Transverse colon (tissue), 4 donors: ENCODE measurements around the gene CAAP1. TPM values are rescaled to one million over a fixed set of nuclear protein-coding genes. Genes with fewer than 3 reads are reported as not detected.
"Not testable (repeated sequence)": the region's sequence is repeated elsewhere in the genome, so short reads cannot be mapped to it uniquely, and the experiment has no call there.

Source experiments
- DNase-seq: peaks from one replicate; pipeline ENCODE4 v3.0.0-alpha.2; 2019
- H3K27ac ChIP-seq, 4 donors: fragments of 200-600 bp; sonication (generic); 2 replicates each; pipeline ENCODE4 v1.5.1; 2016 to 2018; ENCODE audit warnings: inconsistent platforms in 4 of 4
- H3K27me3 ChIP-seq: fragments of 200-600 bp; sonication (generic); 2 replicates; pipeline ENCODE4 v1.5.1; 2017; ENCODE audit warnings: inconsistent platforms
- H3K36me3 ChIP-seq, 4 donors: fragments of 200-600 bp; sonication (generic); 2 replicates each; pipeline ENCODE4 v1.5.1; 2017 to 2019; ENCODE audit warnings: inconsistent platforms in 4 of 4
- H3K4me1 ChIP-seq, 4 donors: fragments of 200-600 bp; sonication (generic); 2 replicates each; pipeline ENCODE4 v1.5.1; 2017 to 2020; ENCODE audit warnings: inconsistent platforms in 4 of 4
- H3K4me3 ChIP-seq, 4 donors: fragments of 200-600 bp; sonication (generic); 1 replicate in 1 of 4; 2 replicates in 3 of 4; pipeline versions ENCODE4 v1.5.1 to v1.6.1; 2017 to 2019; ENCODE audit warnings: inconsistent platforms in 4 of 4
- H3K9me3 ChIP-seq, 2 donors: fragments of 200-600 bp; sonication (generic); 2 replicates each; pipeline ENCODE4 v1.5.1; 2017 to 2019; ENCODE audit warnings: inconsistent platforms in 2 of 2
- EP300 ChIP-seq: sonication (generic); formaldehyde crosslinking; IDR thresholded peaks from one replicate; pipeline ENCODE4 v1.6.1; 2017; ENCODE audit warnings: antibody characterized with exemption, low read depth
- POLR2A ChIP-seq: fragments of 450-650 bp; IDR thresholded peaks from one replicate; pipeline ENCODE4 v1.6.1; 2016; ENCODE audit warnings: antibody characterized with exemption, mild to moderate bottlenecking, moderate library complexity
- POLR2AphosphoS5 ChIP-seq, 3 donors: sonication (generic); formaldehyde crosslinking; IDR thresholded peaks; one replicate each; pipeline ENCODE4 v1.6.1; 2016; ENCODE audit warnings: antibody characterized with exemption in 3 of 3
- WGBS, 2 donors: methylation state at CpG; one replicate each; pipeline ENCODE4 v1.1.5; 2018; ENCODE audit warnings: low coverage in 1 of 2; 5-methylcytosine and 5-hydroxymethylcytosine counted together
- in situ Hi-C, 4 donors: fragments of 200-750 bp; cut with MboI; loops; one replicate each; pipeline versions ENCODE4 v1.15.0 to v1.15.1; 2017; ENCODE audit warnings: low sequenced_read_pairs in 3 of 4, low pct_ligation_motif_present in 1 of 4, low pct_unique_long_range_greater_than_20kb in 1 of 4
- intact Hi-C: fragments of 100-400 bp; cut with DNase I; formaldehyde crosslinking; loops from one replicate; pipeline ENCODE4 v1.15.1; 2023; ENCODE audit warnings: low total_unique reads
- total RNA-seq, 4 donors: library from RNA; depleted of rRNA; stranded (reverse); fragments of >200 nt; gene quantifications; one replicate each; pipeline ENCODE4 v1.1.0, GENCODE V29; 2016
- TF ChIP-seq, protein P1 (sequence below), 5 experiments: fragments of 200-600 bp in 3 of 5; fragments of 450-650 bp in 2 of 5; sonication (generic) in 3 of 5; IDR thresholded peaks; 1 replicate in 2 of 5; 2 replicates in 3 of 5; pipeline ENCODE4 v1.5.1; 2016 to 2017; ENCODE audit warnings: antibody characterized with exemption in 5 of 5, inconsistent platforms in 3 of 5, mild to moderate bottlenecking in 2 of 5, moderate library complexity in 1 of 5

The CAAP1 gene
- total RNA-seq, 4 donors from 2014 or later, result 27.3 to 103 (median 40.3) TPM

DNA sequence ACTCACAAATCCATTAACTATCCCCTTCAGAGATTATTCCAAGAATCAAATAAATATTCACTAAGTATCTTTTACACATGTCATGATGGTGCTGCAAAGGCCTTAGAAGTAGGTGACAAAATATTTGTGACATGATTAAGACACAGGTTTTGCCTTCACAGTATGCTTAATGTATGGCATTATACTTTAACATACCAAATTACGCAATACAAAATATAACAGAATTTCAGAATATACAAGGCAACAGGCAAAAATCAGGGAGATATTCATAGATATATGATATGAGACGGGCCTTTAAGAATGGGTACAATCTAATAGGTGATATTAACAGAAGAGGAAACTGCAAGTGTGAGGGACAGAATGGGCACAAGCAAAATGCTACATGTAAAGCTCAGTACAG lies 41.6 kb downstream of the CAAP1 start:
- TF ChIP-seq POLR2A (no peak), POLR2AphosphoS5 (IDR thresholded peaks at IDR 0.05) (no peak)
- Histone ChIP-seq H3K36me3 (peaks cover 0 to 56% (median 12%) of the 10 kb centered on the region in 4 donors), H3K27me3 (no peaks in the 10 kb centered on the region), H3K9me3 (no peaks in the 10 kb centered on the region), H3K4me3 (no peak overlapping the region), H3K4me1 (no peaks in the 10 kb centered on the region), H3K27ac (no peak overlapping the region)
- no peak for DNase-seq
- 93% methylated on average over 2 of the region's 2 CpGs for WGBS, 2 donors
- in situ Hi-C loops, result loop anchor here in 2 of 4 donors (10.0 to 25.0 kb wide), 2 partner anchors 89 to 116 kb away; no protein-coding TSS in a partner anchor
- intact Hi-C loops, result no loop called here

GRCh38 chr9:26833792-26834191 lies 58.8 kb downstream of the CAAP1 start:
- in situ Hi-C loops (no loop called here), intact Hi-C loops (no loop called here)
- H3K27me3 ChIP-seq, result no peaks in the 10 kb centered on the region
- no peak overlapping the region for H3K4me3 ChIP-seq
- no peak for TF ChIP-seq POLR2A
- TF ChIP-seq, protein P1, sequence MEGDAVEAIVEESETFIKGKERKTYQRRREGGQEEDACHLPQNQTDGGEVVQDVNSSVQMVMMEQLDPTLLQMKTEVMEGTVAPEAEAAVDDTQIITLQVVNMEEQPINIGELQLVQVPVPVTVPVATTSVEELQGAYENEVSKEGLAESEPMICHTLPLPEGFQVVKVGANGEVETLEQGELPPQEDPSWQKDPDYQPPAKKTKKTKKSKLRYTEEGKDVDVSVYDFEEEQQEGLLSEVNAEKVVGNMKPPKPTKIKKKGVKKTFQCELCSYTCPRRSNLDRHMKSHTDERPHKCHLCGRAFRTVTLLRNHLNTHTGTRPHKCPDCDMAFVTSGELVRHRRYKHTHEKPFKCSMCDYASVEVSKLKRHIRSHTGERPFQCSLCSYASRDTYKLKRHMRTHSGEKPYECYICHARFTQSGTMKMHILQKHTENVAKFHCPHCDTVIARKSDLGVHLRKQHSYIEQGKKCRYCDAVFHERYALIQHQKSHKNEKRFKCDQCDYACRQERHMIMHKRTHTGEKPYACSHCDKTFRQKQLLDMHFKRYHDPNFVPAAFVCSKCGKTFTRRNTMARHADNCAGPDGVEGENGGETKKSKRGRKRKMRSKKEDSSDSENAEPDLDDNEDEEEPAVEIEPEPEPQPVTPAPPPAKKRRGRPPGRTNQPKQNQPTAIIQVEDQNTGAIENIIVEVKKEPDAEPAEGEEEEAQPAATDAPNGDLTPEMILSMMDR (IDR thresholded peaks at IDR 0.05), result no peak
- no peak for TF ChIP-seq EP300
- TF ChIP-seq POLR2AphosphoS5 (IDR thresholded peaks at IDR 0.05), result no peak
- H3K36me3 ChIP-seq, result peaks cover 0 to 10% (median 0%) of the 10 kb centered on the region in 4 donors
- H3K27ac ChIP-seq, result no peak overlapping the region
- no peaks in the 10 kb centered on the region for H3K4me1 ChIP-seq
- no peak for DNase-seq
- no peaks in the 10 kb centered on the region for H3K9me3 ChIP-seq
- 34 to 71% methylated on average over 1 to 6 of the region's 6 CpGs for WGBS, 2 donors

DNA sequence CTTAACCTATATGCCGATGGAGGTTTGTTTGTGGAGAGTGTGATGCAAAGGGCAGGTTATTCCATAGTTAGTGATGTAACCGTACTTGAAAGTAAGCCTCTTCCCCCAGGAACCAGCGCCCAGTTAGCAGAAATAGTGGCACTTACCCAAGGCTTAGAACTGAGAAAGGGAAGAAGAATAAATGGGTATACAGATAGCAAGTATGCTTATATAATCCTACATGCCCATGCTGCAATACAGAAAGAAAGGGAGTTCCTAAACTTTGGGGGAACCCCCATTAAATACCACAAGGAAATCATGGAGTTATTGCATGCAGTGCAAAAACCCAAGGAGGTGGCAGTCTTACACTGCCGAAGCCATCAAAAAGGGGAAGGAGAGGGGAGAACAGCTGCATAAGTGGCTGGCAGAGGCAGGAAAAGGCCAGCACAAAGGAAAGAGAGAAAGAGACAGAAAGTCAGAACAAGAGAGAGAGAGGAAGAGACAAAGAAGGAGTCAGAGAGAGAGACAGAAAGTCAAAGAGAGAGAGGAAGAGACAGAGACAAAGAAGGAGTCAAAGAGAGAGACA lies 64.1 kb downstream of the CAAP1 start:
- H3K4me1 ChIP-seq, H3K27me3 ChIP-seq, H3K27ac ChIP-seq, intact Hi-C loops, H3K9me3 ChIP-seq, H3K4me3 ChIP-seq, H3K36me3 ChIP-seq, in situ Hi-C loops, DNase-seq: not testable (repeated sequence)
- WGBS, 2 donors, result 83 to 86% methylated on average over 2 to 4 of the region's 4 CpGs

- TF ChIP-seq EP300, result no peak
- TF ChIP-seq POLR2AphosphoS5 (IDR thresholded peaks at IDR 0.05), result no peak
- TF ChIP-seq, protein P1 (IDR thresholded peaks at IDR 0.05), result no peak
- TF ChIP-seq POLR2A, result no peak
- Histone ChIP-seq H3K27me3 (no peaks in the 10 kb centered on the region), H3K27ac (no peak overlapping the region), H3K36me3 (no peaks in the 10 kb centered on the region), H3K4me1 (no peaks in the 10 kb centered on the region), H3K4me3 (no peak overlapping the region), H3K9me3 (no peaks in the 10 kb centered on the region)
- in situ Hi-C loops, result no loop called here
- intact Hi-C loops, result no loop called here
- 73 to 77% methylated on average over 2 of the region's 2 CpGs for WGBS, 2 donors
- DNase-seq, result no peak
Observed at GRCh38 chr9:26814799-26815198, 77.8 kb downstream of the CAAP1 start.

DNA sequence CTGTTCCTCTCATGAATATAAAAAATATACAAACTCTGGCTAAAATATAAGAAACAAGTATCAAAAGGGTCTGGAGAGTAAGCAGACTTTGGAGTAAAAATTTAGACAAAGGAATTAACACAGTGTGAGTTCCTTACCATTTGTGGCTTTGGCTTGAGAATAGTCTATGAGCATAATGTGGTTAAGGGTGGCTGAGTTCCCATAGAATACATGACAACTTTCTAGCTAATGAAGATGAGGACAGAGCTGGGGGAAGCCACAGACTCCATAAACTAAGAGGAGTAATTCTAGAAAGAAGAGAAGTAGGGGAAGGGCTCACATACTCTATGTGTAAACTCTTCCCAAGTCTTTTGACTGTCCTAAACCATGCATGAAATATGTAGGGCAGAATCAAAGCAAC lies 79.4 kb downstream of the CAAP1 start:
- Histone ChIP-seq H3K4me3 (no peak overlapping the region), H3K4me1 (no peaks in the 10 kb centered on the region), H3K27ac (no peak overlapping the region), H3K27me3 (no peaks in the 10 kb centered on the region), H3K9me3 (no peaks in the 10 kb centered on the region), H3K36me3 (no peaks in the 10 kb centered on the region)
- in situ Hi-C loops (no loop called here), intact Hi-C loops (no loop called here)
- no peak for DNase-seq
- TF ChIP-seq POLR2AphosphoS5 (IDR thresholded peaks at IDR 0.05) (no peak), POLR2A (no peak), EP300 (no peak)
- TF ChIP-seq, protein P1 (IDR thresholded peaks at IDR 0.05), result no peak
